Panc1 (cell line): ENCODE results near the gene CDKAL1. TPM values are rescaled to one million over a fixed set of nuclear protein-coding genes. Genes with fewer than 3 reads are reported as not detected.

Experiments
- ATAC-seq: fragments of 200-7000 bp; cut with Tn5 transposase; 2 replicates; pipeline ENCODE4 v1.9.1; 2020; ENCODE audit warnings: mild to moderate bottlenecking, moderate library complexity
- BruUV-seq: library from RNA; stranded (reverse); fragments of 400-500 nt; replicated peaks from 2 replicates; lab custom pipeline; 2021; lab: Mats Ljungman, UMichigan
- CTCF ChIA-PET: fragments of 300-600 bp; sonication (Branson Sonifier 250); formaldehyde crosslinking; loops from one replicate; lab custom pipeline; 2022; ENCODE audit warnings: antibody characterized with exemption; lab: Charles Lee
- POLR2A ChIA-PET: fragments of 300-600 bp; sonication (Branson Sonifier 250); formaldehyde crosslinking; loops from one replicate; lab custom pipeline; 2022; ENCODE audit warnings: antibody characterized with exemption; lab: Charles Lee
- DNase-seq: peaks from one replicate; pipeline ENCODE4 v3.0.0-alpha.2; 2010; ENCODE audit warnings: low read depth, low spot score
- H3K27ac ChIP-seq: 2 replicates; pipeline ENCODE4 v1.5.1; 2011; ENCODE audit warnings: mild to moderate bottlenecking, low read length, inconsistent platforms
- H3K27me3 ChIP-seq: fragments of 200-500 bp; sonication (Bioruptor generic); 2 replicates; pipeline ENCODE4 v1.6.0; 2014; ENCODE audit warnings: low read length, inconsistent platforms; ENCODE audit not compliant: control insufficient read depth, insufficient read depth
- H3K36me3 ChIP-seq: fragments of 200-500 bp; sonication (Bioruptor generic); 2 replicates; pipeline ENCODE4 v1.5.1; 2014; ENCODE audit warnings: inconsistent platforms, mild to moderate bottlenecking, low read length, moderate library complexity; ENCODE audit not compliant: control insufficient read depth, insufficient read depth
- H3K4me1 ChIP-seq: 2 replicates; pipeline ENCODE4 v1.5.1; 2011; ENCODE audit warnings: inconsistent platforms, mild to moderate bottlenecking, low read length, moderate library complexity; ENCODE audit not compliant: control insufficient read depth, insufficient read depth
- H3K4me3 ChIP-seq, 2 experiments: 2 replicates each; pipeline ENCODE4 v1.5.1; 2011 to 2012; ENCODE audit warnings: low read depth in 2 of 2, low read length in 2 of 2, mild to moderate bottlenecking in 2 of 2, inconsistent platforms in 1 of 2, moderate library complexity in 1 of 2
- H3K9me3 ChIP-seq: fragments of 200-500 bp; sonication (Bioruptor generic); 2 replicates; pipeline ENCODE4 v1.5.1; 2014; ENCODE audit warnings: low read depth, mild to moderate bottlenecking, inconsistent platforms, low read length, moderate library complexity; ENCODE audit not compliant: control insufficient read depth, insufficient read depth
- CTCF ChIP-seq: fragments of 450-650 bp; IDR thresholded peaks from 2 replicates; pipeline ENCODE4 v1.5.1; 2017; ENCODE audit warnings: mild to moderate bottlenecking
- POLR2AphosphoS5 ChIP-seq: IDR thresholded peaks from 2 replicates; pipeline ENCODE4 v1.6.1; 2012; ENCODE audit warnings: mild to moderate bottlenecking, low read depth, low read length, moderate library complexity
- SIN3A ChIP-seq: IDR thresholded peaks from 2 replicates; pipeline ENCODE4 v1.6.1; 2012; ENCODE audit warnings: low read depth, mild to moderate bottlenecking, low read length, moderate library complexity, borderline replicate concordance; ENCODE audit not compliant: insufficient read depth
- TCF7L2 ChIP-seq: IDR thresholded peaks from 2 replicates; pipeline ENCODE4 v1.6.1; 2011; ENCODE audit warnings: mild to moderate bottlenecking, low read depth, low read length, inconsistent platforms
- in situ Hi-C: cut with HindIII; loops from 2 replicates; pipeline ENCODE4 v1.10.0; 2016; ENCODE audit warnings: low sequenced_read_pairs, low pct_unique_long_range_greater_than_20kb
- intact Hi-C: fragments of 100-400 bp; cut with micrococcal nuclease; formaldehyde crosslinking; loops from one replicate; pipeline ENCODE4 v1.10.0; 2022; ENCODE audit not compliant: unreplicated experiment
- total RNA-seq: library from RNA; stranded (reverse); gene quantifications from one replicate; pipeline ENCODE4 v1.2.1, GENCODE V29; 2021; ENCODE audit not compliant: unreplicated experiment
- TF ChIP-seq, protein P1 (sequence below), 2 experiments: IDR thresholded peaks; 2 replicates each; pipeline ENCODE4 v1.6.1; 2011 to 2012; ENCODE audit warnings: low read depth in 2 of 2, control low read depth in 1 of 2, low read length in 1 of 2, mild to moderate bottlenecking in 1 of 2, moderate library complexity in 1 of 2; ENCODE audit not compliant: insufficient read depth in 1 of 2

CDKAL1 gene
- total RNA-seq, 1 experiment from 2014 or later: 14.5 TPM

- no peaks in the 10 kb centered on the region for H3K9me3 ChIP-seq
- no peaks in the 10 kb centered on the region for H3K27me3 ChIP-seq
- no peak overlapping the region for H3K27ac ChIP-seq
- ChIA-PET CTCF (no interaction called here), POLR2A (no interaction called here)
- ATAC-seq (no peak), DNase-seq (no peak)
- H3K36me3 ChIP-seq: no peaks in the 10 kb centered on the region
- BruUV-seq: no TSS peak
- H3K4me3 ChIP-seq: no peak overlapping the region
- H3K4me1 ChIP-seq: no peaks in the 10 kb centered on the region
- in situ Hi-C loops: no loop called here
- intact Hi-C loops: no loop called here
- TF ChIP-seq, protein P1, sequence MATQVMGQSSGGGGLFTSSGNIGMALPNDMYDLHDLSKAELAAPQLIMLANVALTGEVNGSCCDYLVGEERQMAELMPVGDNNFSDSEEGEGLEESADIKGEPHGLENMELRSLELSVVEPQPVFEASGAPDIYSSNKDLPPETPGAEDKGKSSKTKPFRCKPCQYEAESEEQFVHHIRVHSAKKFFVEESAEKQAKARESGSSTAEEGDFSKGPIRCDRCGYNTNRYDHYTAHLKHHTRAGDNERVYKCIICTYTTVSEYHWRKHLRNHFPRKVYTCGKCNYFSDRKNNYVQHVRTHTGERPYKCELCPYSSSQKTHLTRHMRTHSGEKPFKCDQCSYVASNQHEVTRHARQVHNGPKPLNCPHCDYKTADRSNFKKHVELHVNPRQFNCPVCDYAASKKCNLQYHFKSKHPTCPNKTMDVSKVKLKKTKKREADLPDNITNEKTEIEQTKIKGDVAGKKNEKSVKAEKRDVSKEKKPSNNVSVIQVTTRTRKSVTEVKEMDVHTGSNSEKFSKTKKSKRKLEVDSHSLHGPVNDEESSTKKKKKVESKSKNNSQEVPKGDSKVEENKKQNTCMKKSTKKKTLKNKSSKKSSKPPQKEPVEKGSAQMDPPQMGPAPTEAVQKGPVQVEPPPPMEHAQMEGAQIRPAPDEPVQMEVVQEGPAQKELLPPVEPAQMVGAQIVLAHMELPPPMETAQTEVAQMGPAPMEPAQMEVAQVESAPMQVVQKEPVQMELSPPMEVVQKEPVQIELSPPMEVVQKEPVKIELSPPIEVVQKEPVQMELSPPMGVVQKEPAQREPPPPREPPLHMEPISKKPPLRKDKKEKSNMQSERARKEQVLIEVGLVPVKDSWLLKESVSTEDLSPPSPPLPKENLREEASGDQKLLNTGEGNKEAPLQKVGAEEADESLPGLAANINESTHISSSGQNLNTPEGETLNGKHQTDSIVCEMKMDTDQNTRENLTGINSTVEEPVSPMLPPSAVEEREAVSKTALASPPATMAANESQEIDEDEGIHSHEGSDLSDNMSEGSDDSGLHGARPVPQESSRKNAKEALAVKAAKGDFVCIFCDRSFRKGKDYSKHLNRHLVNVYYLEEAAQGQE (IDR thresholded peaks at IDR 0.05; ENCODE audit: insufficient read depth in 1 of 2, low read depth in 2 of 2, low read length in 1 of 2): no peak
- no peak for TF ChIP-seq POLR2AphosphoS5
- no peak for TF ChIP-seq SIN3A
- no peak for TF ChIP-seq TCF7L2
- no peak for TF ChIP-seq CTCF
Observed at GRCh38 chr6:20740727-20741126, 206.5 kb downstream of the CDKAL1 start.

- in situ Hi-C loops (no loop called here), intact Hi-C loops (no loop called here)
- BruUV-seq: no TSS peak
- H3K4me1 ChIP-seq: no peaks in the 10 kb centered on the region
- TF ChIP-seq TCF7L2: no peak
- no peak for TF ChIP-seq POLR2AphosphoS5
- no peak for TF ChIP-seq CTCF
- TF ChIP-seq, protein P1 (IDR thresholded peaks at IDR 0.05; ENCODE audit: insufficient read depth in 1 of 2, low read depth in 2 of 2, low read length in 1 of 2): no peak
- no peak for TF ChIP-seq SIN3A
- no peak for ATAC-seq
- CTCF ChIA-PET: no interaction called here
- DNase-seq: no peak
- no peak overlapping the region for H3K27ac ChIP-seq
- POLR2A ChIA-PET: no interaction called here
- H3K9me3 ChIP-seq: no peaks in the 10 kb centered on the region
- H3K27me3 ChIP-seq: no peaks in the 10 kb centered on the region
- H3K36me3 ChIP-seq: no peaks in the 10 kb centered on the region
- no peak overlapping the region for H3K4me3 ChIP-seq
Observed at GRCh38 chr6:20741490-20741889, 207.2 kb downstream of the CDKAL1 start.
